HG02588 (cell line): ENCODE results near the gene ASNSD1.
A peak's percentile ranks its signal among the peaks of the same experiment; 100 is the strongest.

ENCODE experiments used
- ATAC-seq: cut with Tn5 transposase; IDR thresholded peaks from one replicate; pipeline ENCODE4 v1.9.1; 2021; ENCODE audit warnings: mild to moderate bottlenecking, moderate library complexity; ENCODE audit not compliant: unreplicated experiment

ASNSD1 gene

DNA sequence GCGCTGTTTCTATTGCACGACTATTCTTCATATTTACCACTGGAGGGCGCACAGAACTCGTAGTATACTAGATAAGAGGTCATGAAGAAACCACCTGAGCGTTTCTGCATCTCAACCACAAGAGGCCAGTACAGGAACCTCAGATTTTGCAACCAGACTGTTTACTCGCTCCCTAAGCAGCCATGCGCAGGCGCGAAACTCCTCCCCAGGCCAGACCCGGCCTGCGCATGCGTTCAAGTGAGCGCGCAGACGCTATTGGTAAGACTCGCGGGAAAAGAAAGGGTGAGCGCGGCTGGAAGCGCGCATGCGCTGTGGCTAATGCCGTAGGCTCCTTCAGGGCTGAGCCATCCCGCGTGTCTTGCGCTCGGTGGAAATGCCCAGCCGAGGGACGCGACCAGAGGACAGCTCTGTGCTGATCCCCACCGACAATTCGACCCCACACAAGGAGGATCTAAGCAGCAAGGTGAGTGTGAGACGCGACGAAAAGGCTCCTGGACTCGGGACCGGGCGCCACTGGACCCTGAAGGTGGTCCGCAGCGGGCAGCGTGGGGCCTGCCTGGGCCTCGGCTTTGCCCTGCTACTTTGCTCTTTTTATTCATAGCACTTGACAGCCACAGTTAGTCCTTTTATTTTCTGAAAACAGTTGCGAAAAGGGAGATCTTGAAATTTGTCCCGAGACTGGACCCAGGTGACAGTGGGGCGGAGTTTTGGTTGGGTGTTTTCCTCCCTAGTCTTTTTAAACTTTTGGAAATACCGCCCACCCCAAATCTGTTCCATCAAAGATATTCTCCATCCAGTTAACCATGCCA, at the start of gene ASNSD1:
Gene ASNSD1, plus strand, starts transcription at position 312 of the 809 bp plus-strand sequence. CDS start 4,674 bp downstream, outside the sequence.
- ATAC-seq: peak; percentile 95

DNA sequence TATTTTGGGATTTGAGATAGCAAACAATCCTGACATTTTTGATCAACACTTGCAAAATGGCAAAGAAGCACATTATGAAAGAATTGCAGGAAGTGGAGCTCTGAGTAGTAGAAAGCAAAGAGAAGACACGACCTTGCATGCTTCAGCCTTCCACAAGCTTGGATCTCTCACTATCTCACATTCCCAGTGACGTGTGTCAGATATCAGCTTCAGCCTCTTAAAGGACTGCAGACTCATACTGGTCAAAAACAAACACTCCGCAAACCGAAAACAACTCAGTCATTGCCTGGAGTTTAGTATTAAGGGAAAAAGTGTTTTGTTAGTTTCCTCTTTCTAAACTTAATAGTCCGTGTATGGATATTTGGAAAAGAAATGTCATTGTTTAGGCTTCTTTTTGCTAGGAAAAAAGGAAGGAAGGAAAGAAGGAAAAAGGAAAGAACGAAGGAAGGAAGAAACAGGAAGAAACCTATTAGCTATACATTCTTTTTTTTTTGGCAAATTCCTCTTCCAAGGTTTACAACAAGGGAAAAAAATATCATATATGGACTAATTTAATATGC, 48.1 kb upstream of the ASNSD1 start:
- no peak for ATAC-seq

DNA sequence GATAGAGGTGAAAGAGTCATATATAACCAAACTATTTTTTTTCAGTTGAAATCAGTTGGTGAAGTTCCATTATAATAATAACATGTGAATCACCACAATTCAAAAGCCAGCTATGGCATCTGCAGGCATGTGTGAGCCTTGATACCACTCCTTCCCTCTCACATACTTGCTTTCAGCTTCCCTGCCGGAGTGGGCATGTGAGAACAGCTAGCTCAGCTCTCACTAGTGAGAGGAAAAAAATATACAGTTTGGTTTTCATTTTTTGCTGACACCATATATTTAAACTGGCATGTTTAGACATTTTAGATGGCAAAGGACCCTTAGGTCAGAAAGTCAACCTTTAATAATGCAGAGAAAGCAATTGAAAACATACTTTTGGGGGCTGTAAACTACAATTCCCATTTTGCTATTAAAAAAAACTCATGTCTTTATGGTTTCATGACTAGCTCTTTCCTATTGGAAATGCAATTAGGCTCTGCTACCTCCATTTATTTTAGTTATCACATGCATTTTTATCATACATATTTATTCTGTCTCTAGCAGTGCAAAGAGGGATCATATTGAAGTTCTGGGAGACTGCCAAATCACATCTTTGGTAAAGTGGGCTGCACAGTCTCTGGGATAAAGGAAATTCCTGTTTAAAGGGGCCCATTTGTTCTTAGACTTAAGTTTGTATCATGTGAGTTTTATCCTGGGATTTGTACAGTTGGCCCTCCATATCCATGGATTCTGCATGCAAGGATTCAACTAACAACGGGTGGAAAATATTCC, 47.4 kb upstream of the ASNSD1 start:
- no peak for ATAC-seq

DNA sequence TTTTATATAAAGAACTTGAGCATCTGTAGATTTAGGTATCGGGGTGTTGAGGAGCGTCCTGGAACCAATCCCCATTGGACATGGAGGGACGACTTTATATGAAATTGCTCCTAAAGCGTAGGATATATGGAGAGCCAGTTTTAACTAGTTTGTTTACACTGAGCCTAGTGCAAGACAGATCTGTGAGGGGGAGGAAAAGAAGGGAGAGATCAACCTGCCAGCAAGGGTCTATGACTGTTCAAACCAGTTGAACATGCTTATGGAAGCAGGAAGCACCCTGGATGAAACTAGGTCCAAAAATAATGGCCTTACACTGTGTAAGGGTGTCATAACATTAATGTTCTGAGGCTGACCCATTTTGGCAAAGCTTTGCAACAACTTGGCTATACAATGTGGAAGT, 46.7 kb upstream of the ASNSD1 start:
- no peak for ATAC-seq

DNA sequence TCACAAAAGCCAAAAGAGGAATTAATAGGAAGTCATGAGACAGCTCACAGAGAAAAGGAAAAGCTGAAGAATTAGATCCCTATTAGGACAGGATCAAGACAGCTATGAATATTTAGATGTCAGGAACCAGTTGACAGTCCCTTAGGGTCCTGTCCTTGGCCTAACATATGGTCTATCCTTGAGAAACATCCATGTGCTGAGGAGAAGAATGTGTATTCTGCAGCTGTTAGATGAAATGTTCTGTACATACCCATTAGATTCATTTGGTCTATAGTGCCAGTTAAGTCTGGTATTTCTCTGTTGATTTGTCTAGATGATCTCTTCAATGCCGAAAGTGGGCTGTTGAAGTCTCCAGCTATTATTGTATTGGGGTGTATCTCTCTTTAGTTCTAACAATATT, 43.1 kb upstream of the ASNSD1 start:
- no peak for ATAC-seq

DNA sequence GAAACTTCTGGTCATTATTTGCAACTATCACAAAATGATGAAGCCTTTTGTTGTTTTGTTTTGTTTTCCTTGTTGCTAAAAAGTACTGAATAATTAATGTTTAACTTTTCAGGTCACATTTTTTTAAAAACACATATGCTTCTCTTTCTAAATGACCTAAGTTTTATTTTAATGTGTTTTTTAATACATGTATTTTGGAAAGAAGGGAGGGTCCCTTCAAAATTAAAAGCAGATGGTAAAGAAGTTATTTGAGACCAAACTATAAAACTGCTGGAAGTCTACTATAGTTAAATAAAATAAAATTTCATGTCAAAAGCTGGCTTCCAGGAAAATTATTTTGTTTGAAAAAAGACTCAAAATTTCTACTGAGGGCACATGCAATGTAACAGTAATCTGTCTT, 39.5 kb upstream of the ASNSD1 start:
- no peak for ATAC-seq

DNA sequence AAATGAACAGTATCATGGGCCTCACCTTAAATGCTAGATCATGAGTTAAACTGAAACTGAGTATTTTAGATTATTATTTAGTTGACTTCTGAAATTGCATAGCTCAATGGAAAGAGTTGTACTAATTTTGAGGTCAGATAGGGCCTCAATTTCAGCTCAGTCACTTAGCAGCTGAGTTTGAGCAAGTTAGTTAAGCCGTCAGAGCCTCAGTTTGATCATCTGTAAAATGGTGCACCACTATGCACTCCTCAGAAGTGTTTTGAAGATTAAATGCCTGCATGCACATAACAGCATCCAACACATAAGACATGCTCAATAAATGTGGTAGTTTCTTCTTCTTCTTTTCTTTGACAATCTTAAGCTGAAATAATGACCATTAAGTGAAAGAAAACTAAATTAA, 38.2 kb upstream of the ASNSD1 start:
- ATAC-seq: no peak

DNA sequence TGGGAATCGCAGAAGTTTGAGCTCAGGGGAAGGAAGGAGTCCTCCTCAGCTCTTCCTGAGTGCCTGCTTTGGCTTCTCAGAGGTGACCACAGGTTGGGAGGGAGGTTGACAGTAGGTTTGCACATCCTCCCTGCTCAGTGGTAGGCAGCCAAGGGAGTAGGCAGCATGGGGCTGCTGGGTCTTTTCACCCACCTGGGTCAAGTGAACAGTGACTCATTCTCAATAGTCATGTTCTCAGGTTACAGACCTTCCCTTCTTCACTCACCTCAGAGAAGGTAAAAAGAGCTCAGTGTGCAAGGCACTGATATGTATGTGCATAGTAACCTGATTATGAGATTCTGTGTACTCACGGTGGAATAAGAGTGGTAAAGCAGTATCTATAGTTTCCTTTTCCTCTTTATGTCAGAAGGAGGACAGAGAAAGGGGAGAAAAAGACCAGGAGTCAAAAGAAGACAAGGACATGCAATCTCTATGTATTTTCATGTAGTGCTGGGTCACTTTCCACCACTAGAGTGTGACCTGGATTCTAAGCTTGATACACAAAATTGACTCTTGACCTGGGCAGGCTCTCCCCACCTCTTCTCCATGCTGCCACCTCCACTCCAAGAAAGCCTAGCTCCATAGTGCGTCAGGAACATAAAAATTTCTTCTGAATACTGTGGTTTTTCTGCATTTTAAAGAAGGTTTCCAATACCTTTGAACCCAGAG, 36.5 kb upstream of the ASNSD1 start:
- no peak for ATAC-seq

DNA sequence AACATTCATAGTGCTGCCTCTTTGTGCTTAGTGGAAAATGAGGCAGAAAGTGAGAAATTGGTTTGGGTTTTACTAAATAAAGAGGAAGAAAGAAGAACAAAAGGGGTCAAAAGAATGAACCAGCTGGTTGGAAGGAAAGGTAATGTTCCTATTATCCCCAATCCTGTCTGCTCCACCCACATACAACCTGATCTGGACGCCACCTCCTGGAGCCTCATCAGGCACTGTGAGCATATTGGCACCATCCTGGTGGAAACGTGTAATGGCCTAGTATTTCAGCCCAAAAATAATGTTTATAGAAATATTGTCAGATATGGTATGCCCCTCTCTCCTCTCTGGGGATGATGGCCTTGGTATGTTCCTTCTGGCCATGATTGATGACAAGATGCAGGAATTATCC, 35.6 kb upstream of the ASNSD1 start:
- no peak for ATAC-seq

DNA sequence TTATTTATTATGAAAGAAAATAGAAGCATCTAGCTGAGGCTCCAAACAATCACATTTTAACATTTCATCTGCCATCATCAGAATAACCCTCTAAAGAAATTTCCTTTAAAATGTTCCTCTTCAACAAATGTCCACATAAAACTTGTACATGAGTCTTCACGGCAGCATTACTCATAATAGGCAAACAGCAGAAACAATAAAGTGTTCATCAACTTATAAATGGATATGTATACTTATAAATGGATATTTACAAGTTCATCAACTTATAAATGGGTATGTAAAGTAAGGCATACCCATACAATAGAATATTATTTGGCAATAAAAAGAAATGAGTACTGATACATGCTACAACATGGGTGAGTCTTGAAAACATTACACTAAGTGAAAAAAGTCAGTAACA, 33.5 kb upstream of the ASNSD1 start:
- ATAC-seq: no peak

DNA sequence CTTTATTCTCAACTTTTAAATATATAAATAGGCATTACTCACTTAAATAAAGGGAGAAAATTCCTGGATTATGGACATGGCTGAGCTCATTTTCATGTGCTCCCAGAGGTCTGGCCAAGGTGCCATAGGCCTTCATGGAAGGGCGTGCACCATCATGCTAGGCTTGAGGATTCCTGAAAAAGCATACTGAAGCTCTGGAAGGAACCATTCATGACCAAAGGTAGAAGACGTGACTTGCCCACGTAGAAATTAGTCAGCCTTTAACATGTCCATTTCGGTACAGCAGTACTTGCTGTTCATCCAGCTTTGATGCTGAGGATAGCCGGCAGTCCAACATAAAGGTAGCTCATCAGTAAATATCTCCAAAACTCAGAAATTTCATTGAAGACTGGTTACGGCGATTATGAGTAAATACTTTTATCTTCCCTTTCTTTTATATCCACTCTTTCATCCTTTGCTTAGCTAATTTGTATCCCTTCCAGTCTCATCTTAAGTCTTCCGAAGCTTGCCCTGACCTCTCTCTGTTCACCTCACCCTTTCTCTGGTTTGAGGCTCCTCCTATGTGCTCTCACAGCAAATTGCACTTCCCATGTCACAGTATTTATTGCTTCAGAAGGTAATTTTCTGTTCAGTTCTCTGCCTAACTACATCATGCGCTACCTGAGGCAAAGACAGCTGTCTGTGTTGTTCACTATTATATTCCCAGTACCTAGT, 32.3 kb upstream of the ASNSD1 start:
- no peak for ATAC-seq

DNA sequence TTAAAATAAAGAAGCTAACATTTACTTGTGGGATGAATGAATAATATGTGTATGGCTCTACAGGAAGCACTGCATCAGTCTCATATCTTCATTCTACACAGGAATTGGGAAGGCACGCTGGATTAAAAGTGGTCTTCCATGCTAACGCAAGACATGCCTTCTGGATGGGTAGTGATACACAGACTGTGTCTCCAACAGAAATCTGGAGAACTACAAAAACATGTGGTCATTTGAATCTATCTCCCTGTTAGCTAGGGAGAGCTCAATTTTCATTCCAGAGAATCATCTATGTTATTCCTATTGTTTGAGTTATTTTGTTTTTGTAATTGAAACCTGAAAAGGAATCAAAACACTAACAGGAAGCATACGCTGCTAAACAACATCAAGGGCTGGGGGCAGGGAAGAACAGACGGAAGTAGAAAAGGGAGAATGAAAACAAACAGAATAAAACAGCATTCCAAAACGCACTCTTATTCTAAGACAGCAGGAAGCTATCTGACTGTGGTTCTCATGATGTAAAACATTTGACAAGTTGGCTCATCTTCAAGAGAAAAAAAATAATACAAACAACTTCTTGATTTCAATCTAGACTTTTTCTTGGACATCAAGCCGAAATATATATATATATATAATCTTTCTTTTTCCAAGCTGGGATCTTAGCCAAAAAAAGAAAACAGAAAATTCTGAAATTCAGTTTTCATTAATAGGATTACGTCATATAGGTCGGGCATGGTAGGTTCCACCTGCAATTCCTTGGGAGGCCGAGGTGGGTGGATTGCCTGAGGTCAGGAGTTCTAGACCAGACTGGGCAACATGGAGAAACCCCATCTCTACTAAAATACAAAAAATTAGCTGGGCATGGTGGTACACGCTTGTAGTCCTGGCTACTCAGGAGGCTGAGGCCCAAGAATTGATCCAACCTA, 31.5 kb upstream of the ASNSD1 start:
- no peak for ATAC-seq

DNA sequence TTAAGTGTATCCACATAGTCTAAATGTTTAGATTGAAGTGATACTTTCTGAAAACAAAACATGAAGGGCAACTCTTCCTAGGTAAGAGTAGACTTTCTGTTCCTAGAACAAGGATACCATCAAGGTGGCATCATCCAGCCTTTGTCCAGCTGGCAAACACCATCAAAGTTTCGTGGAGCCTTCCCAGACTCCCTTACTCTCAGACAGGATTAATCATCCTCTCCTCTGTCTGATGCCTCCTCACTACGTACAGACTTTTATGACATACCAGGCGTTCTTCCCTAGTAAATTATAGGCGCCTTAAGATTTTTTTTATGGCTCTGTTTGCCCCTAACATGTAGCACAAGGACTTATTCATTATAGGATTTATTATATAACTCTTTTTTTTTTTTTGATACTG, 29.4 kb upstream of the ASNSD1 start:
- no peak for ATAC-seq

DNA sequence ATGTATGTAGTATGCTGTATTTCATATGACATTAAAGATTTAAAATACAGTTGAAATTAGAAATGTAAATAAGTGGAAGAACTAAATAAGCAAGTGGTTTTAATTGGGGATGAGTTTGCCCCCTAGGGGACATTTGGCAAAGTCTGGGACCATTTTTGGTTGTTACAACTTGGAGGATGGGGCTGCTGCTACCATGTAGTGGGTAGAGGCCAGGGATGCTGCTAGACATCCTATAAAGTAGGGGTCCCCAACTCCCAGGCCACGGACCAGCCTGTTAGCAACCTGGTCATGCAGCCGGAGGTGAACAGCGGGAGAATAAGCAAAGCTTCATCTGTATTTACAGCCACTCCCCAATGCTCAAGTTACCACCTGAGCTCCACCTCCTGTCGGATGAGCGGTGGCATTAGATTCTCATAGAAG, 27.9 kb upstream of the ASNSD1 start:
- no peak for ATAC-seq

DNA sequence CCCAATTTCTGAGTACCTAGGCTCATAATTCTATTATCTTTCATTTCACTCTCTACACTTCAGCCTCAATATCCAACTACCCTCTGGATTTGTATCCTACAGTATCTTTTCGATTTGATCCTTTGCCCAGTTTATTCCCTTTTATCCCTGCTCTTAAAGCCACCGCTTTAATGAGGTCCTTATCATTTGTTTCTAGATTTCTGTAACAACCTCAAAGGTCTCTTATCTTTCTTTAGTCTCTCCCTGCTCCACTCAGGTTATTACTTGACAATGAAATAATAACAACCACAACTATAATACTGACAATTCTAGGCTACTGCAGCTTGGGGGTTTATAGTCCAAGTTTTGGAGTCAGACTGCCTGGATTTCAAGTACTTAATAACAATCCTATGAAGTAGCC, 25.9 kb upstream of the ASNSD1 start:
- no peak for ATAC-seq

DNA sequence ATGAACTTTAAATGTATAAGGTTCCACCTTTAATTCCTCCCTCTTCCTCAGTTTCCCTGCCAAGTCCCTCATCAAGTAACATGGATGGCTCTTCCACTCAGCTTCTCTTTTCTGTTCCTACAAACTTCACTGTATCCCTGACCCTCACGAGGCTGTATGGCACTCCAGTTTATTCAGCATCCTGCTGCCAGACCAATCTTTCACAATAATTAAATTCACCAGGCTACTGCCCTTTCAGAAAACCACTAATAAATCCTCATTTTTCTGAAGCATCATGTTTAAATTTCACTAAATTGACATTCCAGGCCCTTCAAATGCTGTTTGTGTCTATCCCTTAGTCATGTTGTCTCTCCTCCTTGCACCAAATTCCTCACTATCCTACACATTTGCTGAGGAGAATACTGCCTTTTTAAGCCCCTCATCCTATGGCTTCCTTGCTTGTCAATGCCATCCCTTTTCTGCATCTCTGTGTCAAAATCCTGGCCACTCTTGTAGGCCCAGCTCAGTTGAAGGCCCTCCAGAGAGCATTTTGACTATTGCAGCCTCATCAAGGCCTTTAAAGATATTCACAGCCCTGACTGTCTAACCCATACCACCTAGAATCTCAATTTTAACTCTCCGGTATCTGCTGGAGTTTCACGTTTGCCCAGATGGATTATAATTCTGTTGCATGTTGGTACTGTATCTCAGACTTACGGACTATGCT, 22.8 kb upstream of the ASNSD1 start:
- no peak for ATAC-seq

DNA sequence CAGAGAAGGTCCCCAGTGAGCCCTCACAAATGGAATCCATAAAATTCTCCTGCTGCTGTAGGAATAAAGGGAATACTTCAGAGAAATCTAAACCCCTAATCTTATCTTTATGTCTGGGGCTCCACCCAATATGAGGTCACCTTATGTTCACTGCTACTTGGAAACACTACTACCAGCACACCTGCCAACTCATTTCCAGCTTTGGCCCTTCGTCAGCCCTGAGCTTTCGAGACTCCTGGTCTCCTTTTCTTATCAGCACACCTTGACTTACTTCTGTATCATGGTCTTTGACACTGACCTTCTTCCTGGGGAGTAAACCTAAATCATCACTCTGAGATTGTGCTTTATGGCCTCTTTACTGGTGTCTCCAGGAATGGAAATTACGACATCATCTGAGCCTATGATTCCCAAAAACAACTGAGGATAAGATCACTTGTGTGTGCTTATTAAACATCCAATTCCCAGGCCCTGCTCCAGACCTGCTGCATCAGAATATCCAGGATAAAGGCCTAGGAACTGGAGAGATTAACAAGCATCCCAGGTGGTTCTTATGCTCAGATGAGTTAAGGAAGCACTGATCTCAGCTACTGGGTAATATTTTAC, 22.2 kb upstream of the ASNSD1 start:
- ATAC-seq: no peak

DNA sequence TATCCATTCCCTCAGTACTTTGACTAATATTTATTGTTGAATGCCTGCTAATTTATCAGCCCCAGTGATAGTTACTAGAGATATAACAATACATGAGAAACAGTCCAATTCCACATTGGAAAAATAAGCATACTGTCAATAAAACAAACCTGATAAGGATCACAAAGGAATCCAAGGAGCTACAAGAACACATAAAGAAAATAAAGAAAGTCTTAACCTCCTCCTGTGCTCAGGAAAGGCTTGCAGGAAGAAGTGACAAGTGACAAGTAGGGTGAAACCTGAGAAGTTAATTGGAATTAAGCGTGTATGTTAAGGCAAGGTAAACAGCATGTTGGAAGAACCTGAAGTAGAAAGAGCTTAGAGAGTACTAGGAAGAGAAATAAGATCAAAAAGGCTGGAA, 20.3 kb upstream of the ASNSD1 start:
- no peak for ATAC-seq

DNA sequence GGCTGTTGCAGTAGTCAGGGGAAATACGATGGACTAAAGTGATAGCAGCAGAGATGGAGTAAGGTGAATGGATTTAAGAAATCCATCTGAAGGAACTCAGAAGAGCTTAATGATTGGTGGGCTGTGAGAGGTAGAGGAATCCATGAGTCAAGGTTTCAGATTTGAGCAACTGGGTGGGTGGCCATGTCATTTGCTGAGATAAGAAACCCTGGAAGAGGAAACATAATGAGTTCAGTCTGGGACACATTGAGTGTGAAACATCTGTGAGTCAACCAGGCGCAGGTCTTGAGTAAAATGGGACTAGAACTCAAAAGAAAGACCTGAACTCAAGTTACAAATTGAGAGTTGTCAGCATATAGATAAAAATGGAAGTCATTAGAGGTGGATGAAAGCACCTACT, 19.7 kb upstream of the ASNSD1 start:
- no peak for ATAC-seq
